ENCODE data around the gene IQGAP1.

DNA sequence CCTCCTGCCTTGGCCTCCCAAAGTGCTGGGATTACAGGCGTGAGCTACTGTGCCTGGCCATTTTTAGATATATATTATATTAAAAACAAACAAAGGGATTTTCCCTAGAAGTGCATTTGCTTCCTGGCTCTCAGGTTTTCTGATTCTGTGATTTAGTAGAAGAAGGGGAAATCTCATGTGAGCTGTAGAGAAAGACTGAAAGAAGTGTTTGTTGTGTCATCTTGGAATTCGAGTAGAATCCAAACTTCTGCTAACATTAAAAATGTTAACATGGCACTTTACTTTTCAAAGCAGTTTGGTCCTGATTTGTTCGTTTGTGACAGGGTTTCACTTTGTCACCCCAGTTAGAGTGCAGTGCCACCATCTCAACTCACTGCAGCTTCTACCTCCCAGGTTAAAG, 34.9 kb downstream of the IQGAP1 start:
- no peak for TF ChIP-seq FOXK2 (IDR thresholded peaks at IDR 0.05)
- no peak for TF ChIP-seq ELF4 (IDR thresholded peaks at IDR 0.05)
- TF ChIP-seq SP1 (IDR thresholded peaks at IDR 0.05), result no peak
- no peak for TF ChIP-seq SUZ12 (IDR thresholded peaks at IDR 0.05)
- TF ChIP-seq ARNT (IDR thresholded peaks at IDR 0.05), result no peak
- TF ChIP-seq TARDBP (IDR thresholded peaks at IDR 0.05), result no peak
- no peak for TF ChIP-seq FOXA1 (IDR thresholded peaks at IDR 0.05)
- TF ChIP-seq L3MBTL2 (conservative IDR thresholded peaks at IDR 0.05), result no peak

Measured in HEK293T (cell line).